ENCODE data around the gene RBKS. TPM values are rescaled to one million over a fixed set of nuclear protein-coding genes. Genes with fewer than 3 reads are reported as not detected.
A peak's percentile ranks its signal among the peaks of the same experiment; 100 is the strongest.

RBKS gene
- polyA plus RNA-seq, 6 donors from 2014 or later = 2.2 to 5.3 (median 3.5) TPM

DNA sequence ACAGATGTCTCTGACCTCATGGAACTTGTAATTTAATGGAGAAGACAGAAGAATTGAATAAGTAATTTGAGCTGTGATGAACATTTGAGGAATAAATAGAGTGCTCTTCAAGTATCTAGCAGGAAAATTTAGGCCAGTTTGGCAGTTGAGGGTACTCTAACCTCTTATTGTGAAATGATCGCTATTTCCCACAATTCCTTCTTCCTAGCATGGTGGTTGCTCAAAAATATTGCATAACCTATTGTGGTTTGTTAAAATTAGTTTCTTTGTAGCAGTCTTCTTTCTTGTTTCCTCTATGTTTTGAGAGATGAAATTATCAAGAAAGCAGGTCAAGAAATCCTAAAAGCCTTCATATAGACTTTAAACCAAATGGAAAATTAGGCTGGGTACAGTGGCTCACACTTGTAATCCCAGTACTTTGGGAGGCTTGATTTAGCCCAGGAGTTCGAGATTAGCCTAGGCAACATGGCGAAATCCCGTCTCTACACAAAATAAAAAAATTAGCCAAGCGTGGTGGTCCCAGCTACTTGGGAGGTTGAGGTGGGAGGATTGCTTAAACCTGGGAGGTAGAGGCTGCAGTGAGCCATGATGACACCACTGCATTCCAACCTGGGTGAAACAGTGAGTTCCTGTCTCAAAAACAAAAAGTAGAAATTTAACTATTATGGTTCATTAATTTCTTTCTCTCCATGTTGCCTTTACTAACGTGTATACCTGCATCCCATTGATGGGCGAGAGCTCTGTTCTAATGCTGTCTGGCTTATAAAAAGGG, 58.7 kb downstream of the RBKS start:
- H3K4me1 Mint-ChIP-seq = no peaks in the 10 kb centered on the region
- peak overlapping the region in 1 of 8 donors; percentile 48 for H3K4me3 Mint-ChIP-seq
- peaks cover 11 to 19% of the 10 kb centered on the region in 2 donors for H3K36me3 Mint-ChIP-seq
- DNase-seq (no peak), ATAC-seq (ENCODE audit: low read depth in 2 of 2) (no peak)
- H3K9me3 Mint-ChIP-seq = peaks cover 0 to 3% (median 0%) of the 10 kb centered on the region in 7 donors
- no peak overlapping the region for H3K27ac Mint-ChIP-seq
- no peaks in the 10 kb centered on the region for H3K27me3 Mint-ChIP-seq

DNA sequence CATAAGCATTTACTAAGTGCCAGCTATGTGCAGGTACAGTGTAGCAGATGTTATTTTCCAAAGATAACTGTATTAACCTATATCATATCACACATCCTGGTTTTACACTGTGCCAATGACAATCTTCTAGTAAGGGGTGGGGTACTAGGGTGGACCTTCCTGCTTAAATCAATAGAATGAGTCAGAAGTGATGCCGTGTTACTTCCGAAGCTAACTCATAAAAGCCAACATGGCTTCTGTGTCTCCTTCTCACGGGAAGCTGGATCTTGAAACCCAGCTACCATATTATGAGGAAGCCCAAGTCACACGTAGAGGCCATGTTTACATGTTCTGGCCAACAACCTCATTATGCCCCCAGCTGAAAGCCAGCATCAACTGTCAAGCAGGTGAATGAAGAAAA, 59.5 kb downstream of the RBKS start:
- no peak for ATAC-seq (ENCODE audit: low read depth in 2 of 2)
- Mint-ChIP-seq H3K9me3 (no peaks in the 10 kb centered on the region), H3K4me1 (no peaks in the 10 kb centered on the region), H3K27ac (no peak overlapping the region), H3K27me3 (no peaks in the 10 kb centered on the region), H3K36me3 (peaks cover 11 to 19% of the 10 kb centered on the region in 2 donors), H3K4me3 (no peak overlapping the region)
- DNase-seq = no peak

DNA sequence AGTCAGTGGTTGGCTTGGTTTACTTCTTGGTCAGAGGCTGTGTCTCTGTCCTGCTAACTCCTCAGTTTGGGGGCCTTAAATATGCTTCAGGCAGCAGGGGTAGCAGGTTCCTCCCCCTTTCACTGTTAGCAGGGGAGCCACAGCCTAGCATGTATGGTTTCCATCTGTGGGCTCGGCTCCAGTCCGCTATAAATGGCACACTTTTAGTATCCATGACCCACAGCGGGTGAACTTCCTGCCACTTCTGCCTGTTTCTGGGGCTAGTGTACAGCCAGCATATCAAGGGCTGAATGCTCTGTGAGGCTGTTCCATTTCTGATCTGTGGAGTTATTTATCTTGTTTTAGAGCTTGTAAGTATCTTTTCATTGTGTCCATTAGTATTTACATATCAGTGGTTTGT, 60.4 kb downstream of the RBKS start:
- peaks cover 0 to 6% (median 4%) of the 10 kb centered on the region in 7 donors for H3K9me3 Mint-ChIP-seq
- DNase-seq = no peak
- H3K4me1 Mint-ChIP-seq = no peaks in the 10 kb centered on the region
- no peak overlapping the region for H3K27ac Mint-ChIP-seq
- H3K27me3 Mint-ChIP-seq = no peaks in the 10 kb centered on the region
- no peak overlapping the region for H3K4me3 Mint-ChIP-seq
- no peak for ATAC-seq (ENCODE audit: low read depth in 2 of 2)
- peaks cover 11 to 19% of the 10 kb centered on the region in 2 donors for H3K36me3 Mint-ChIP-seq

DNA sequence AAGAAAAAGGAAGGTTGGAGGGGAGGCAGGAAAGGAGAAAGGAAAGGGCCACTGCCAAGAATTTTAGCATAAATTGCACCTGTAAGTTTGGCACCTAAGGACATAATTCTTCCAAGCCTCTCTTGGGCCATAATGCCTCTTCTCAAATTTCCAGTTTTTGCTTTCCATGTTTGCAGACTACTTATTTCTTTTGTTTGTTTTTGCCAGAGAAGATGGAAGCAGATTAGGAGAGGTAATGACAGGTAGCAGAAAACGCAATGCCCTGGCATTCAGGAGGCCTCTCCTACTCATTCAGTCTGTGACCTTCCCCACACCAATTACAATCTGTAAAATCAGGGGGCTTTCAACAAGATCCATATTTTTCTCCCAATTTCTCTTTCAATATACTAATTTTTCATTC, 61.9 kb downstream of the RBKS start:
- H3K36me3 Mint-ChIP-seq = peaks cover 24 to 32% of the 10 kb centered on the region in 2 donors
- H3K27ac Mint-ChIP-seq = no peak overlapping the region
- ATAC-seq (ENCODE audit: low read depth in 2 of 2) = no peak
- H3K27me3 Mint-ChIP-seq = no peaks in the 10 kb centered on the region
- peaks cover 5 to 18% (median 11%) of the 10 kb centered on the region in 7 donors for H3K9me3 Mint-ChIP-seq
- DNase-seq = no peak
- no peak overlapping the region for H3K4me3 Mint-ChIP-seq
- no peaks in the 10 kb centered on the region for H3K4me1 Mint-ChIP-seq

DNA sequence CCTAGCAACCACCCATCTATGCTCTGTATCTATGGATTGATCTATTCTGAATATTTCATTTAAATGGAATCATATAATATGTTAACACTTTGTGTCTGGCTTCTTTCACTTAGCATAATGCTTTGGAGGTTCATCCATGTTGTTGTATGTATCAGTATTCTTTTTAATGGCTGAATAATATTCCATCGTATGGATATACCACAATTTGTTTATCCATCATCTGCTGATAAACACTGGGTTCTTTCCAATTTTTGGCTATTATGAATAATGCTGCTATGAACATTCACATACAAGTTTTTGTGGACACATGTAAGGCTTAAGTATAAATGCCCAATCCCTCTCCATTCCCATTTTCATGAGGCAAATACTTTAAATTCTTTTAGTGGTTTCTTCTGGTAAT, 65.8 kb downstream of the RBKS start:
- Mint-ChIP-seq H3K4me3 (no peak overlapping the region), H3K36me3 (peaks cover 13 to 18% of the 10 kb centered on the region in 2 donors), H3K9me3 (peaks cover 5 to 18% (median 11%) of the 10 kb centered on the region in 7 donors), H3K4me1 (no peaks in the 10 kb centered on the region), H3K27ac (no peak overlapping the region), H3K27me3 (no peaks in the 10 kb centered on the region)
- ATAC-seq (ENCODE audit: low read depth in 2 of 2) (no peak), DNase-seq (no peak)

DNA sequence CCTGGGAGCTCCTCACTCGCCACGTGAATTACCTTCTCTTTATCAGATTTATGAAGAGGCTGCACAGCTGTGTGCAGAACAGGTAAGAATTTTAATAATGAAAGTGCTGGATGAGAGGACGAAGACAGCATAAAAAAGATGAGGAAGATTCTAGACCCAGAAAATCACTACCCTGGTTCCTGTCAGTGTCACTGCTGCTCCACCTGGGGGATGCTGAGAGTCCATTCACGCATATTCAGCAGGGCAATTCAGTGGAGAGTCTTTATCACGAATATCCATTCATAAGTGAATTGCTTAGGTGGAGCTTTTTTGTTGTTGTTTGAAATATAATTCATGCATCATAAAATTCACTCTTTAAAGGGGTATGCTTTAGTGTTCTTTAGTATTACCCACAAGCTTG, 66.6 kb downstream of the RBKS start:
- Mint-ChIP-seq H3K27me3 (no peaks in the 10 kb centered on the region), H3K4me3 (no peak overlapping the region), H3K4me1 (no peaks in the 10 kb centered on the region), H3K36me3 (peaks cover 13 to 18% of the 10 kb centered on the region in 2 donors), H3K9me3 (peaks cover 5 to 18% (median 11%) of the 10 kb centered on the region in 7 donors), H3K27ac (no peak overlapping the region)
- ATAC-seq (ENCODE audit: low read depth in 2 of 2) = no peak
- no peak for DNase-seq

DNA sequence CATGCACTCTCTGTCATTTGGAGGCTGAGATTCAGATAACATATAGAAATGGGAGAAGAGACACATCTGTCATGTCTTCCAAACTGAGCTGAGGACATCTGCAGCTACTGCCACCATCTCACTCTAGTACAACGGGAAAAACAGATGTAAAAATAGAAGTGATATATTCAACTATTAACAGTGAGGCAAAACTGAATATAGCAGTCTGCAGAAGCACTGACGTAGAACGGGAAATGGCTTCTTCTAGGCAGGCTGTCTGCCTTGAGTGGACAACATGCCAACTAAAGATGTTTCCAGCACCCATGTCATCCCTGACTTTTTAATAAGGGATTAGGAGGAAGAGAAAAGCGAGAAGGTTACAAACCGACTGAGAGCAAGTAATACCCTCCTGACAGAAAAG, 67.1 kb downstream of the RBKS start:
- Mint-ChIP-seq H3K27ac (no peak overlapping the region), H3K36me3 (peaks cover 13 to 18% of the 10 kb centered on the region in 2 donors), H3K4me1 (no peaks in the 10 kb centered on the region), H3K9me3 (peaks cover 5 to 18% (median 11%) of the 10 kb centered on the region in 7 donors), H3K4me3 (no peak overlapping the region), H3K27me3 (no peaks in the 10 kb centered on the region)
- DNase-seq (no peak), ATAC-seq (ENCODE audit: low read depth in 2 of 2) (no peak)

DNA sequence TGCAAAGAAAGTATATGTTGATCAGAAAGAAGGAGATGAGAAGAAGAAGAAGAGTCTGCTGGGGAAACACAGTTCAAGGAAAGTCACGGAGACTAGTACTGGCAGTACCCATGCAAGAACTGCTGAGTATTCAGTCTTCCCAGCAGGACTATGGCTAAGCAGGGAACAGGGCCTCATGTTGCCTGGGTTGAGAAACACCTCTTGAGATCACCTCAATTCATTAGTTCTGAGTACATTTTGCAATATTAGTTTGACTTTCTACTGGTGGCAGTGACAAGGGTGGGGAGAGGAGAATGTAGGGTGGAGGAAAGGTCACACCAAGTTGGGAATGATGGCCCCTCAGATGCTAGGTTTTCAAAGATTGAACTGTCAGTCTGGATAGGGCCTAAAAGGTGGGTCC, 68.1 kb downstream of the RBKS start:
- peak overlapping the region in 1 of 6 donors; percentile 5 for H3K27ac Mint-ChIP-seq
- peaks cover 13 to 18% of the 10 kb centered on the region in 2 donors for H3K36me3 Mint-ChIP-seq
- ATAC-seq (ENCODE audit: low read depth in 2 of 2) = no peak
- no peak overlapping the region for H3K4me3 Mint-ChIP-seq
- H3K9me3 Mint-ChIP-seq = peaks cover 5 to 18% (median 11%) of the 10 kb centered on the region in 7 donors
- no peaks in the 10 kb centered on the region for H3K4me1 Mint-ChIP-seq
- DNase-seq = no peak
- H3K27me3 Mint-ChIP-seq = no peaks in the 10 kb centered on the region

DNA sequence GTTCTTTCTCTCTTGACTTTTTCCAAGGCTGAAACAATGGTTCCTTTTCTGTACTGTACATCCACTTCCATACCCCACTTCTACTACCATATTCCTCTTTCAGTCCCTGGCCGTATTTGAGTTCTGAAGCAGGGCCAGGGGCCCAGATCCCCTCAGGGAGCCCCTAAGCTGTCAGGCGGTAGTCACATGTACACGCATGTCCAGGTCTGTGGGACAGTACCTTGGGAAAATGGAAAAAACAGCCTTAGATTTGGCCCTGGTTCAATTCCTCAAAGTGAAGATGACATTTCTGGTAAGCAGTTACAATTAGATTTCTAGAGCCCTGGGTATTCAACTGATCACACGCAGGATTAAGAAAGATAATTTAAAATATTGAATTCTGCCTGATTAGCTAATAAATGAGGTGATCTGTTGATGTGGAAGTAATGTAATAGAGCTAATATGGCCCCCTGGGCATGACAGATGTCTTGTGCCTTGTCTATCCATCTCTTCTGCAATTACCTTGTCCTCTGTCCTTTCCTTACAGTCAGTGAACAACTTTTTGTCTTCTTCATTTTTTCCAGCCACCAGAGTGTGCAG, 74.2 kb downstream of the RBKS start:
- ATAC-seq (ENCODE audit: low read depth in 2 of 2) (no peak), DNase-seq (no peak)
- Mint-ChIP-seq H3K4me3 (no peak overlapping the region), H3K27ac (peak overlapping the region in 1 of 6 donors; percentile 13), H3K27me3 (no peaks in the 10 kb centered on the region), H3K4me1 (no peaks in the 10 kb centered on the region), H3K9me3 (no peaks in the 10 kb centered on the region), H3K36me3 (peaks cover 0 to 5% of the 10 kb centered on the region in 2 donors)

DNA sequence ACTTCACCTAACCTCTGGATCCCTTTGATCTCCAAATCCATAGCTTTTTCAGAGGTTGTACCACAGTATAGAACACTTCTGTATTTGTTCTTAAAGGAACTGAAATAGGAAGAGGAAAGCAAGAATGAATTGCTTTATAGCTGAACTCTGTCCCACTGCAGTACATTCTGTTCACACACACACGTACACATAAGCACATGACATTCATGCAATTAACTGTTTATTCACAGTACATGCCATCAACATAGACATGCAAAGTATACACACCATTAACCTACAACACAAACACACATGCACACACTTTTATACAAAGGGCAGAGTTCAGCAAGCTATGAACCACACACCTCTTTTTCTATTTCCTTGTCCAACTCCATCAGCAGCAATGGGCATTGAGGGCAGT, 75.4 kb downstream of the RBKS start:
- ATAC-seq (ENCODE audit: low read depth in 2 of 2) (no peak), DNase-seq (no peak)
- Mint-ChIP-seq H3K27me3 (no peaks in the 10 kb centered on the region), H3K36me3 (peaks cover 0 to 5% of the 10 kb centered on the region in 2 donors), H3K4me3 (no peak overlapping the region), H3K27ac (peak overlapping the region in 1 of 6 donors; percentile 18), H3K4me1 (no peaks in the 10 kb centered on the region), H3K9me3 (no peaks in the 10 kb centered on the region)

DNA sequence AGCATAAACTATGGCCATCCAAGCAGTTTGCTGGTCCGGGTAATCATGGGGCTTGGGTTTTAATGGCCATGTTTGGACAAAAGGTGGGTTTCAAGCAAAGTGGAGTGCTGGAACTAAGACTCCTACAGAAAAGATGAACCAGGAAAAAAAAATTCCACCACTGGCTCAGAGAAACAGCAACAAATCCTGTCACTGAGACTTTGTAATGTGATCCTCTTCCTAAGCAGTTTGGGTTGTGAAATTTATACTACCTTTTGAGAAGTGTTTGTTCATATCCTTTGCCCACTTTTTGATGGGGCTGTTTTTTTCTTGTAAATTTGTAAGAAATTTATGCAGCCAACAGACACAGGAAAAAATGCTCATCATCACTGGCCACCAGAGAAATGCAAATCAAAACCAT, 78.4 kb downstream of the RBKS start:
- DNase-seq (no peak), ATAC-seq (ENCODE audit: low read depth in 2 of 2) (no peak)
- no peaks in the 10 kb centered on the region for H3K4me1 Mint-ChIP-seq
- no peak overlapping the region for H3K4me3 Mint-ChIP-seq
- H3K27me3 Mint-ChIP-seq = no peaks in the 10 kb centered on the region
- no peaks in the 10 kb centered on the region for H3K9me3 Mint-ChIP-seq
- peaks cover 0 to 8% of the 10 kb centered on the region in 2 donors for H3K36me3 Mint-ChIP-seq
- no peak overlapping the region for H3K27ac Mint-ChIP-seq

DNA sequence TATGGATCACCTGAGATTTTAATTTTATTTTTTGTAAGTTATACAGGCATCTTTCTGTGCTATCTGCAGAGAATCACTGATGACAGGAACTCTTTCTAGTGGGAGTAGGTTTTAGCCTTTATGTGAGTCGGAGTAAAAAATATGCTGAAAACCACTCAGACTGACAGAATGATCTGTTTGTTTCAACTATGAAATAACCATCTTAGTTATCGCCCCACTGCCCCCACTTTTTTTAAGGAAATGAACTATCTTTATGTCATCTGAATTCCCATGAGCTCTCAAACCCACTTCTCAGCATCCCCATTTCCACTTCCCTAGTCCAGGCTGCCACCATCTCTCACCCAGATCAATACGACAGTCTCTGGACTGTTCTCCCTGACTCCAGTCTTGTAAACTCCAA, 79.7 kb downstream of the RBKS start:
- DNase-seq (no peak), ATAC-seq (ENCODE audit: low read depth in 2 of 2) (no peak)
- no peak overlapping the region for H3K27ac Mint-ChIP-seq
- H3K27me3 Mint-ChIP-seq = no peaks in the 10 kb centered on the region
- H3K4me3 Mint-ChIP-seq = no peak overlapping the region
- H3K36me3 Mint-ChIP-seq = peaks cover 0 to 10% of the 10 kb centered on the region in 2 donors
- H3K4me1 Mint-ChIP-seq = no peaks in the 10 kb centered on the region
- H3K9me3 Mint-ChIP-seq = no peaks in the 10 kb centered on the region

DNA sequence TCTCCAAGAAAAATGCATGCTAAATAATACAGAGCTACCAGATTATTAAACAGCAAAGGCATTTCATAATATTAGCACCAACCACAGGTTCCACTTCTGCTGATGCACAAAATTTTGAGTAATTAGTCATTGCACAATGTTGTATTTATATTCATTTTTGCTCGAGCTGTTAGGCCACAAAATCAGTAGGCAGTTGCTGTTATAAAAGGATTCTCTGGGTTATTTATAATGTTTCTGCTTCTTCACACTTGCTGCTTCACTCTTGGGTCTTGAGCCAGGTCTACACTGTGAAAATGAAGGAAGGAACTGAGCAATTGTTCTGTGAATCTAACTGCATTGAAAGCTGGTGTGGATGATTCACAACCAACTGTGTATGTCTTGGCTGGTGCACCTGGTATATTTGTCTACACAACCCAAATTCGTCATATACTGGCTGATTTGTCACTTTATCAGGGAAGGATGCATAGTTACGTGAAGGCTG, 80.4 kb downstream of the RBKS start:
- peaks cover 0 to 10% of the 10 kb centered on the region in 2 donors for H3K36me3 Mint-ChIP-seq
- H3K4me1 Mint-ChIP-seq = no peaks in the 10 kb centered on the region
- no peak overlapping the region for H3K4me3 Mint-ChIP-seq
- no peaks in the 10 kb centered on the region for H3K27me3 Mint-ChIP-seq
- H3K27ac Mint-ChIP-seq = no peak overlapping the region
- no peaks in the 10 kb centered on the region for H3K9me3 Mint-ChIP-seq
- DNase-seq = no peak
- no peak for ATAC-seq (ENCODE audit: low read depth in 2 of 2)

DNA sequence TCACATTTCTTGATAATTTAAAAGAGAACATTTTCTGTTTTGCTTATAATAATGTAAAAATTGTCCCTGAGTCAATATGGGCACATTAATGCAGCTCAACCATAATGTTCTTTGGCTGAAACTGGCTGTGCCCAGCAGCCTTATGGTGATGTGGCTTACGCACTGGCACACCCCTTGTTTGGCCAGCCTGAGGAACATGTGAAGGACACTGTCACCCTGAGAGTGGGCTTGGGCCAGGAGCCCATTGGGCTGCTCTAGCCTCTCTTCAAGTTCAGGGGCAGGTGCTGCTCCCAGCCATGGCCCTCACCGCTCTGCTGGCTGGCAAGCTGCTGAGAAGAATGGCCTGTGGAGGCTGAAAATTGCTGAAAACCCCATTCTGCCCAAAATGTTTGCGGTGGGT, 81.2 kb downstream of the RBKS start:
- H3K9me3 Mint-ChIP-seq = no peaks in the 10 kb centered on the region
- ATAC-seq (ENCODE audit: low read depth in 2 of 2) (no peak), DNase-seq (no peak)
- H3K36me3 Mint-ChIP-seq = peaks cover 0 to 10% of the 10 kb centered on the region in 2 donors
- H3K4me3 Mint-ChIP-seq = no peak overlapping the region
- no peaks in the 10 kb centered on the region for H3K4me1 Mint-ChIP-seq
- H3K27ac Mint-ChIP-seq = no peak overlapping the region
- H3K27me3 Mint-ChIP-seq = no peaks in the 10 kb centered on the region
